SU-DHL-6 (cell line): ENCODE results near the gene MAB21L4.

Source experiments
- EZH2phosphoT487 ChIP-seq: fragments of 200-600 bp; sonication (generic), shearing (Covaris generic); conservative IDR thresholded peaks from 2 replicates; pipeline ENCODE4 v1.6.1; 2018; ENCODE audit warnings: mild to moderate bottlenecking, antibody characterized with exemption, low read length, moderate library complexity, mixed read lengths
- TF ChIP-seq, protein P1 (sequence below): fragments of 200-600 bp; sonication (generic); IDR thresholded peaks from one replicate; pipeline ENCODE4 v1.5.1; 2017; ENCODE audit warnings: antibody characterized with exemption, mild to moderate bottlenecking, low read length, moderate library complexity; ENCODE audit not compliant: insufficient read depth, poor library complexity, severe bottlenecking

DNA sequence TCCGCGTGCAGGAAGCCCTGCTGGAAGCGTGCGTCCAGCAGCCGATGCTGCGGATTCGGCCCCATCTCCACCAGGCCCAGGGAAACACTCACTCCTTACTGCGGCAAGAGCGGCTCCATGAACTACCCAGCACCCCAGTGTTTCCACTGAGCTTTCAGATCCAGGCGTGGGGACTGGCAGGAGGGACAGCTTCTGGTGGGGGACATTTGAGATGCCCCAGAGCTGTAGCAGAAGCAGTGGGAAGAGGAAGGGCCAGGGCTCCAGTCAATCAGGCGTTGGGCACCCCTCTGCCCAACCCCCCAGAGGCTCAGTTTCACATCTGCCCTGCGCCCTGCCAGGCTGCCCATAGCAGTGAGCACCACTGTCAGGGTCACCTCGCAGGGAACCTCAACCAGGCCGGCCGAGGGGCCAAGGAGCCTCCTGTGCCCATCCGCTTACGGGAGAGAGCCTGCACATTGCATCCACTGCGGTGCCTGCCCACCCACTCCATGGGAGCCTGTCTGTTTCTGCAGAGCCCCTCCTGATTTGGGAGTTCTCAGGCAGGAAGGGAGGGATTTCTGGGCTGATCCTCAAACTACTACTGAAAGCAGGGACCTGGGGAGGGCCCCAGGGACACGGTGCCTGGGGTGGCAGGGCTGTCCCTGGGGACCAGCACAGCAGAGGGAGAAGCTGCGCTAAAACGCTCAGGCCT is 22.7 kb downstream of the MAB21L4 start:
- TF ChIP-seq, protein P1, sequence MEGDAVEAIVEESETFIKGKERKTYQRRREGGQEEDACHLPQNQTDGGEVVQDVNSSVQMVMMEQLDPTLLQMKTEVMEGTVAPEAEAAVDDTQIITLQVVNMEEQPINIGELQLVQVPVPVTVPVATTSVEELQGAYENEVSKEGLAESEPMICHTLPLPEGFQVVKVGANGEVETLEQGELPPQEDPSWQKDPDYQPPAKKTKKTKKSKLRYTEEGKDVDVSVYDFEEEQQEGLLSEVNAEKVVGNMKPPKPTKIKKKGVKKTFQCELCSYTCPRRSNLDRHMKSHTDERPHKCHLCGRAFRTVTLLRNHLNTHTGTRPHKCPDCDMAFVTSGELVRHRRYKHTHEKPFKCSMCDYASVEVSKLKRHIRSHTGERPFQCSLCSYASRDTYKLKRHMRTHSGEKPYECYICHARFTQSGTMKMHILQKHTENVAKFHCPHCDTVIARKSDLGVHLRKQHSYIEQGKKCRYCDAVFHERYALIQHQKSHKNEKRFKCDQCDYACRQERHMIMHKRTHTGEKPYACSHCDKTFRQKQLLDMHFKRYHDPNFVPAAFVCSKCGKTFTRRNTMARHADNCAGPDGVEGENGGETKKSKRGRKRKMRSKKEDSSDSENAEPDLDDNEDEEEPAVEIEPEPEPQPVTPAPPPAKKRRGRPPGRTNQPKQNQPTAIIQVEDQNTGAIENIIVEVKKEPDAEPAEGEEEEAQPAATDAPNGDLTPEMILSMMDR: no peak
- TF ChIP-seq EZH2phosphoT487: no peak
